ENCODE results near the gene MOSMO. TPM values are rescaled to one million over a fixed set of nuclear protein-coding genes. Genes with fewer than 3 reads are reported as not detected.

The MOSMO gene
- total RNA-seq, 2 experiments from 2014 or later, result 5.4 to 7.0 TPM

GRCh38 chr16:21989751-21990150, 18.2 kb upstream of the MOSMO start:
- DNase-seq (no peak), ATAC-seq (no peak)
- Mint-ChIP-seq H3K27me3 (no peaks in the 10 kb centered on the region), H3K4me1 (ENCODE audit: low read depth) (peaks cover 11% of the 10 kb centered on the region), H3K4me3 (no peak overlapping the region), H3K9me3 (no peaks in the 10 kb centered on the region), H3K36me3 (ENCODE audit: low read depth) (peaks cover 1% of the 10 kb centered on the region), H3K27ac (no peak overlapping the region)
- ChIA-PET CTCF (interaction anchor here (0.9 to 3.0 kb wide), 8 partner anchors 8 to 199 kb away, joined by 3 to 35 read pairs (median 7); partner anchors contain the start of genes MOSMO and PDZD9), POLR2A (interaction anchor here (1.3 to 1.4 kb wide), 2 partner anchors 16 to 37 kb away, joined by 4 to 7 read pairs; partner anchors contain the start of gene UQCRC2)
- no peak for TF ChIP-seq CTCF (IDR thresholded peaks at IDR 0.05)
- intact Hi-C loops (cut with micrococcal nuclease), result no loop called here

GRCh38 chr16:21990381-21990944, 17.4 kb upstream of the MOSMO start:
- no peak for DNase-seq
- no peaks in the 10 kb centered on the region for H3K9me3 Mint-ChIP-seq
- H3K27ac Mint-ChIP-seq, result no peak overlapping the region
- intact Hi-C loops (cut with micrococcal nuclease), result no loop called here
- no peaks in the 10 kb centered on the region for H3K27me3 Mint-ChIP-seq
- peaks cover 11% of the 10 kb centered on the region for H3K4me1 Mint-ChIP-seq (ENCODE audit: low read depth)
- H3K36me3 Mint-ChIP-seq (ENCODE audit: low read depth), result no peaks in the 10 kb centered on the region
- no peak for ATAC-seq
- no peak overlapping the region for H3K4me3 Mint-ChIP-seq
- ChIA-PET CTCF (interaction anchor here (0.8 to 3.0 kb wide), 10 partner anchors 9 to 198 kb away, joined by 3 to 35 read pairs (median 5); partner anchors contain the start of genes MOSMO and PDZD9), POLR2A (interaction anchor here (1.3 kb wide), 1 partner anchor 16 kb away, joined by 7 read pairs; no protein-coding TSS in a partner anchor)
- no peak for TF ChIP-seq CTCF (IDR thresholded peaks at IDR 0.05)

- DNase-seq (no peak), ATAC-seq (no peak)
- CTCF ChIA-PET, result interaction anchor here (0.7 to 3.0 kb wide), 5 partner anchors 11 to 197 kb away, joined by 3 to 35 read pairs (median 5); no protein-coding TSS in a partner anchor
- POLR2A ChIA-PET, result no interaction called here
- intact Hi-C loops (cut with micrococcal nuclease), result no loop called here
- Mint-ChIP-seq H3K36me3 (ENCODE audit: low read depth) (no peaks in the 10 kb centered on the region), H3K4me1 (ENCODE audit: low read depth) (peaks cover 11% of the 10 kb centered on the region), H3K27me3 (no peaks in the 10 kb centered on the region), H3K4me3 (no peak overlapping the region), H3K27ac (no peak overlapping the region), H3K9me3 (no peaks in the 10 kb centered on the region)
- no peak for TF ChIP-seq CTCF (IDR thresholded peaks at IDR 0.05)
These were observed 16.3 kb upstream of the MOSMO start for GRCh38 chr16:21991621-21992020.

- no peak overlapping the region for H3K4me3 Mint-ChIP-seq
- H3K9me3 Mint-ChIP-seq, result no peaks in the 10 kb centered on the region
- H3K36me3 Mint-ChIP-seq (ENCODE audit: low read depth), result no peaks in the 10 kb centered on the region
- H3K27me3 Mint-ChIP-seq, result no peaks in the 10 kb centered on the region
- POLR2A ChIA-PET, result interaction anchor here (1.2 kb wide), 1 partner anchor 107 kb away, joined by 3 read pairs; no protein-coding TSS in a partner anchor
- peaks cover 7% of the 10 kb centered on the region for H3K4me1 Mint-ChIP-seq (ENCODE audit: low read depth)
- no peak overlapping the region for H3K27ac Mint-ChIP-seq
- TF ChIP-seq CTCF (IDR thresholded peaks at IDR 0.05), result no peak
- ATAC-seq (no peak), DNase-seq (no peak)
- intact Hi-C loops (cut with micrococcal nuclease), result no loop called here
- CTCF ChIA-PET, result interaction anchor here (17.5 kb wide), 1 partner anchor 83 kb away, joined by 430 read pairs; no protein-coding TSS in a partner anchor
These were observed 12.9 kb upstream of the MOSMO start for GRCh38 chr16:21994856-21995465.

Data from activated CD8-positive, alpha-beta T cell treated with anti-CD3 and anti-CD28 coated beads for 36 hours (primary cell).